Measurements from ENCODE around the gene DDX41.

Gene DDX41

DNA sequence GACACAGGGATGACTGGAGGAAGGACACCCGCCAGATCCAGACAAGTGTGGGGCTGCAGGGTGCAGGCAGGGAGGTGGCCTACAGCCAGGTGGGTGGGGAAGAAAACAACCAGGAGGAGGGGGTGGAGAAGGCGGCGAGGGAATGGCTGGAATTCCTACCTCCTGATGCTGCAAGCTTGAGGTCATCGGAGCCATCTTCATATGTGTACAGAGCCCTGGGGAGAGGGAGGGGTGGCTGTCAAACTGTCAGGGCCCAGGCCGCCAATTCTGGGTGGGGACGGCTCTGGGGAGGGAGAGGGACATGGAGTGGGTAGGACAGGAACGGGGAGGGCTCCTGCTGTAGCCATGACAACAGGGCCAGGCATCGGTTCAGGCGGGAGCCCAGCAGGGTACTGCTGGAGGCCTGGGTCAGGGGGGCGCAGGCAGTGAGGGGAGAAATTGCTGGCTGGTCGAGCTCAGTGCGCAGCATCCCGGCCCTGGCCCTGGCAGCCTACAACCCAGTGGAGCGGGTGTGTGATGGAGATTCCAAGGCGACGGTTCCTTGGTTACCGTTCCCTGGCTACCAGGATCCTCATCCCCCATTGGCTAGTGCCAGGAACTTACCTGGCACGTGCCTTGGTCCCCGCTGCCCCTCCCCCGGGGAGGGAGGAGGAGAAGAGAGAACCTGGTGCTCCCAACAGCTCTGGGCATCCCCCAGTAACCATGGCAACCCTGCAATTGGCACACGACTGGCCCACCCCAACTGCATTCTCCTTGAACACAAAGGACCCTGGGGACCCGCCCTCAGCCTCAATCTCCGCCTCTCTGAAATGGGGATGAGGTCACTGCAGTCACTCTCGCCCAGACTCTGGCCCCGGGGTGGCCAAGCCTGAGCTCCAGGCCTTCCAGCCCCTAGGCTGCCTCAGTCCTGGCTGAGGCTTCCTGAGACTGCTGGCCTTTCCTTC lies 47.8 kb downstream of the DDX41 start:
- DNase-seq (ENCODE audit: low read depth): no peak

DNA sequence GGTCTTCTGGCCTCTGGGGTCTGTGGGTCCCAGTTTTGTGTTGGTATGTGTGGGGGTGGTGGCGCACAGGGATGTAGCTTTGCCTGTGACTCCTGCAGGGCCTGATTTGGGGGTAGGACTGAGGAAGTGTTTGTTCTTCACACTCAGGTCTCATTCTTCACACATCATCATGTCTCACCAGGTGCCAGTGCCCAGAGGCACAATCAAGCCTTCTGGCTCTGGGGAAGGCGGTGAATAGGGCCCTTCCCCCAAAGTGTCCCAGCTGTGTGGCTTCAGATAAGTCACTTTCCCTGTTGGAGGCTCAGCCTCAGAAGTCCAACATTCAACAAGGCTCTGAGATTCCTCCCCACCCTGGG lies 48.5 kb downstream of the DDX41 start:
- no peak for DNase-seq (ENCODE audit: low read depth)

- no peak for DNase-seq (ENCODE audit: low read depth)
These were observed 49.3 kb downstream of the DDX41 start for GRCh38 chr5:177467436-177467835.

DNA sequence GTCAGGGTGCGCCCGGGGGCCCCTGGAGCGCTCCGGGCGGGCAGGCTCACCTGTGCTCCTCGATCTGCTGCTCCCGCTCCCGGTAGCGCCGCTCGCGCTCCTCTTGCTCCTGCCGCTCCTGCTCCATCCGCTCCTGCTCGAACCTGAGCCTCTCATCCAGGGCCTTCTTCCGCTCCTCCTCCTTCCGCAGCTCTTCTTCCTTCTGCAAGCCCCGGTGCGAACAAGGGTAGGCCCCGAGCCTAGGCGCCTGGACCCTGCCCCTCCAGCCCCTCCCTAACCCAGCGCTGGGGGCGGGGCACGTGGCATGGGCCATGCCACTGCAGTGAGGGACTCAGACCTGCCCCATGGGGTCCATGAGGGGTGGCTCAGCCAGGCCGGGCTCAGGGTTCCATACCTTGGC lies 49.9 kb downstream of the DDX41 start:
- no peak for DNase-seq (ENCODE audit: low read depth)

- DNase-seq (ENCODE audit: low read depth): no peak
These were observed 51.7 kb downstream of the DDX41 start for GRCh38 chr5:177465044-177465443.

DNA sequence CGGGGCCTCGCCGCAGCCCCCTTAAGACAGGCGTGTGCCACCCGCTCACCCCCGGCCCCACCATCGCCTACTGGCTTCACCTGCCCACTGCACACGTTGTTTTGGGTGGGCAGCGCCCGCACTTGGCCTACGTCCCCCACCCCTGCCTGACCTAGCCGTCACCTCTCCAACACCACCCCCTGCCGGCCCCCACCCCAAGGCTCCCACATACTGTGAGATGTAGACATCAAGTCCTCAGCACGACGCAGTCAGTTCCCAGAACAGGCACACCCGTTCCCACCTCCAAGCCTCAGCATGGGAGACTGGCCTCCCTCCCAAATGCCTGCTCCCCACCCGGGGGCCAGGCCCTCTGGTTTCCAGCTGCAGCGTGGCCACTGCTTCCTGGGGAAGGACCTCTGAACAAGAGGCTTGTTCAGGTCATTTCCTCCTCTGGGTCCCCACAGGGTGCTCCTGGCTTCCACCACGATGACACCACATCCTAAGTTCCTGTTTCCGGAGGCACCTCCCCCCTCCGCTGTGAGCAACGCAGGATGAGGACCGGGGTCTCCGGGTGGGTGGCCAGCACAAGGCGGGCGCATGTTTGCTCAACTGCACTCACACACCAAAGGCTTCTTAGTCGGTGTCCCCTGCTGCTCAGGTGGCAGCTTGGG lies 54.6 kb downstream of the DDX41 start:
- no peak for DNase-seq (ENCODE audit: low read depth)

Data from fibroblast of gingiva (primary cell).